Left lobe of liver (tissue), 2 donors: ENCODE data around the gene HLA-A. TPM values are rescaled to one million over a fixed set of nuclear protein-coding genes. Genes with fewer than 3 reads are reported as not detected.
"Not testable (repeated sequence)": the region's sequence is repeated elsewhere in the genome, so short reads cannot be mapped to it uniquely, and the experiment has no call there.

Source experiments
- ATAC-seq: fragments of 200-7000 bp; cut with Tn5 transposase; one replicate; pipeline ENCODE4 v1.9.1; 2020; ENCODE audit warnings: mild to moderate bottlenecking, moderate library complexity
- DNase-seq: peaks from one replicate; pipeline ENCODE4 v3.0.0-alpha.2; 2020; ENCODE audit warnings: low spot score
- total RNA-seq: library from RNA; stranded (reverse); gene quantifications from one replicate; pipeline ENCODE4 v1.2.1, GENCODE V29; 2021
- donor health status: DM: no; HTN: no; CAD: no; lungs with moderate emphysema.
- donor health status: DM: no; HTN: yes; CAD: no.

Gene HLA-A
- total RNA-seq, 1 donor from 2014 or later = 125 TPM

- ATAC-seq (no peak), DNase-seq (no peak)
Observed at GRCh38 chr6:29958921-29959320, 16.6 kb downstream of the HLA-A start.

- DNase-seq (no peak), ATAC-seq (no peak)
Observed at GRCh38 chr6:29959467-29959866, 17.1 kb downstream of the HLA-A start.

- DNase-seq = no peak
Observed at GRCh38 chr6:29961966-29962365, 19.6 kb downstream of the HLA-A start.

GRCh38 chr6:29963697-29964096 lies 21.4 kb downstream of the HLA-A start:
- ATAC-seq, DNase-seq: not testable (repeated sequence)

More at GRCh38 chr6:29961966-29962365, 19.6 kb downstream of the HLA-A start:
- no peak for ATAC-seq

GRCh38 chr6:29964518-29964886 lies 22.2 kb downstream of the HLA-A start:
- DNase-seq = no peak
- no peak for ATAC-seq

GRCh38 chr6:29964887-29965562 lies 22.7 kb downstream of the HLA-A start:
- DNase-seq = peak; percentile 84
- peak; percentile 84 for ATAC-seq

- DNase-seq = no peak
- ATAC-seq = peak; percentile 5
Observed at GRCh38 chr6:29965563-29965872, 23.2 kb downstream of the HLA-A start.

GRCh38 chr6:29965873-29966601 lies 23.7 kb downstream of the HLA-A start:
- peak; percentile 72 for ATAC-seq
- DNase-seq = peak; percentile 93

- ATAC-seq = peak; percentile 47
Observed at GRCh38 chr6:29967379-29968010, 25.2 kb downstream of the HLA-A start.

GRCh38 chr6:29968130-29968529 lies 25.8 kb downstream of the HLA-A start:
- no peak for ATAC-seq
- DNase-seq = no peak

More at GRCh38 chr6:29967379-29968010, 25.2 kb downstream of the HLA-A start:
- peak; percentile 64 for DNase-seq

- no peak for ATAC-seq
- DNase-seq = no peak
Observed at GRCh38 chr6:29968905-29969304, 26.6 kb downstream of the HLA-A start.

GRCh38 chr6:29970711-29971110 lies 28.4 kb downstream of the HLA-A start:
- no peak for DNase-seq
- ATAC-seq = no peak

GRCh38 chr6:29974901-29975560 lies 32.7 kb downstream of the HLA-A start:
- DNase-seq (no peak), ATAC-seq (no peak)

- DNase-seq = no peak
Observed at GRCh38 chr6:29975561-29975907, 33.2 kb downstream of the HLA-A start.

GRCh38 chr6:29976253-29976587 lies 33.9 kb downstream of the HLA-A start:
- DNase-seq (no peak), ATAC-seq (no peak)

More at GRCh38 chr6:29975561-29975907, 33.2 kb downstream of the HLA-A start:
- no peak for ATAC-seq

- ATAC-seq = peak; percentile 90
- peak; percentile 79 for DNase-seq
Observed at GRCh38 chr6:29976588-29977424, 34.5 kb downstream of the HLA-A start.

- no peak for ATAC-seq
- no peak for DNase-seq
Observed at GRCh38 chr6:29977425-29977727, 35.0 kb downstream of the HLA-A start.

GRCh38 chr6:29980013-29980412 lies 37.7 kb downstream of the HLA-A start:
- DNase-seq, ATAC-seq: not testable (repeated sequence)

GRCh38 chr6:29980511-29980910 lies 38.2 kb downstream of the HLA-A start:
- DNase-seq (no peak), ATAC-seq (no peak)

GRCh38 chr6:29981211-29981812 lies 39.0 kb downstream of the HLA-A start:
- no peak for ATAC-seq
- DNase-seq = no peak

GRCh38 chr6:29982097-29982496 lies 39.8 kb downstream of the HLA-A start:
- ATAC-seq (no peak), DNase-seq (no peak)
